Umbilical cord (tissue), 2 donors: ENCODE data around the gene RBKS. TPM values are rescaled to one million over a fixed set of nuclear protein-coding genes. Genes with fewer than 3 reads are reported as not detected.
A peak's percentile ranks its signal among the peaks of the same experiment; 100 is the strongest.
"Not testable (repeated sequence)": the region's sequence is repeated elsewhere in the genome, so short reads cannot be mapped to it uniquely, and the experiment has no call there.

Source experiments
- DNase-seq: peaks from one replicate; pipeline ENCODE4 v3.0.0-alpha.2; 2015; ENCODE audit warnings: low spot score
- total RNA-seq: library from RNA; depleted of rRNA; stranded (reverse); fragments of >200 nt; gene quantifications from one replicate; pipeline ENCODE4 v1.2.3, GENCODE V29; 2014; ENCODE audit warnings: low replicate concordance; ENCODE audit not compliant: insufficient read depth

Gene RBKS
- total RNA-seq, 1 donor from 2014 or later: 17.6 TPM

DNA sequence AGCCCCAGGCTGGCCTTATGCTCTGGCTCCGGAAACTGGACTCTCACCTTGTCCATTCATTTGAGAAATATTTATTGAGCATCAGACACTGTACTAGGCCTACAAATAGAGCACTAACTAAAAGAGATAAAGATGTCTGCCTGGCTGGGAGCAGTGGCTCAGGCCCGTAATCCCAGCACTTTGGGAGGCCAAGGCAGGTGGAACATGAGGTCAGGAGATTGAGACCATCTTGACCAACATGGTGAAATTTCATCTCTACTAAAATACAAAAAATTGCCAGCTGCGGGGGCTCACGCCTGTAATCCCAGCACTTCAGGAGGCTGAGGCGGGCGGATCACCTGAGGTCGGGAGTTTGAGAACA is 126.3 kb downstream of the RBKS start:
- no peak for DNase-seq

DNA sequence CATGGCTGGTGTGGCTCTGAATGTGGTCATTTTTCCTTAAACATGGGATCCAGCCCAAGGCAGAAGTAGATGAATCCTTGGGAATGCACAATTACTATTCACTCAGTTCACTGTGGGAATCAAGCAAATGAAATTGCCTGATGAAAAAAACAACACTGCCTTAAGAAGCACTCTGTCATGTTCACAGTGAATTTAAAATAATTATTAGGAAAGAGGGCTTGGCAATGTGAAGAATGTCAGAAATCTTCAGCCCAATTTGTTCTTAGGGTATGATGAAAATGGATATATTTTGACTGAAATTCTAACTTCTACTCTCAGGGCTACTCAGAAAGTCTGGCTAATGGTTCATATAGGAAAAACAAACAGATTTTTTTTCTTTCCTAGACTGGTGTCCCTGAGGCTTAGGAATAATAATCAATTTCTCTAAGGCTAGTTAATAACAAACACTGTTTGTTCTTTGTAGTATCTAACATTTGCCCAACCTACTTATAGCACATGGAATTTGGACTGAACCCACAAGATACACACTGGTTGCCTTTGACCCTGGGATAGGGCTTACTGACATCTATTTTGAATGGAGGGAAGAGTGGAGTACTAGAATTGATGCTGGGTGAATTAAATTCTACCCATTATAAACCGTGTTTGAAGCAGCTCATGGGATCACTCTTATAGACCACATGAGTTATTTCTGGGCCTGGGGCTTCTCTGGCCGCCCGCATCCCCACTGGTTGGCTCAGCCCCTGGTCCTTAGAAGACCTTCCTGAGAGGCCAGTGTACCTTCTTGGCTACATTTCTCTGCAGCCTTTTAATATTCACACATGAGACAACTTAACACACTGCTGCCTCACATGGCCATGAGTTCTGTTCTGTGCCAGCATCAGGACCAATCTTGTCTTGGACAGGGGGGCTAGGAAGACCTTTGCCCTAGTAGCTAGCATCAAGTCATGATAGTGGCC is 127.0 kb downstream of the RBKS start:
- no peak for DNase-seq

DNA sequence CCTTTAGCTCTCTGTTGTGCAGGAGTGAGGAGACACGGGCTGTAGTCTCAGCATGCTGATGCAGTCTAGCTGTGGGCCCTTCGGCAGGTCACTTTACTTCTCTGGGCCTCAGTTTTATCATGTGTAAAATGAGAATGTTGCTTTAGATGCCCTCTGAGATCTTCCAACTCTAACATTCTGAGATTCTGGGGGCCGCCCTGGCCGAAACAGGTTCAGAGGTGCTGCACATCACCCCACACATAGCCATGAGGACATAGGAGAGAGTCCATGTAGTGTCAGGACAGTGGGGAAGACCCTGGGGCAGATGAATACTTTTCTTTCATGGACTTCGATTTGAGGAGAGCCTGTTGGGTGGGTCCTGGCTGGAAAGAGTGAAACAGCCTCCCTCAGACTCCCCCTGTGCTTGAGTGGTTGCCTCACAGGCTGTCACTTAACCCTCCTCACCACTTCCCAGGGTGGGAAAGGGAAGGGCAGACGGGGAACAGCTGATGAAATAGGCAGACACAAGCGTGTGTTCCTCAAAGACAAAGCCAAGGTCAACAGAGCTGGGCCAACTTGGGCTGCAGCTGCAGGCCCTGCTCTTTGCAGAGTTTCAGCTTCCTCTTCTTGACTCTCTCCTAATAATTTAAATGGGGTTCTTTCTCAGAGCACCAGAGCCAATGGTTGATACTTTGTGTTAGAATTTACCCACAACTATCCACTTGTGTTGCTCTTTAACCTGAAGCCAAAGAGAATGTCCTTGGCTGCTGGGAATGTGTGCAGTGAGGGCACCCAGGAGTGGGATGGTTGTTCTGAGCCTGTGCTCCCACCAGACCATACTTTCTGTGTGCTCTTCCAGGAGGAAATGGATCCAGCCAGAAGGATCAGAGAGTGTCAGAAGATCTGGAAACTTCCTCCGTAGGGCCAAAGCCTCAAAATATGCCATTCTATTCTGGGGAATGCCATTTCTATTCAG is 133.4 kb downstream of the RBKS start:
- DNase-seq: no peak

- DNase-seq: no peak
Observed at GRCh38 chr2:27756091-27756490, 134.1 kb downstream of the RBKS start.

GRCh38 chr2:27754831-27755230 is 135.4 kb downstream of the RBKS start:
- no peak for DNase-seq

DNA sequence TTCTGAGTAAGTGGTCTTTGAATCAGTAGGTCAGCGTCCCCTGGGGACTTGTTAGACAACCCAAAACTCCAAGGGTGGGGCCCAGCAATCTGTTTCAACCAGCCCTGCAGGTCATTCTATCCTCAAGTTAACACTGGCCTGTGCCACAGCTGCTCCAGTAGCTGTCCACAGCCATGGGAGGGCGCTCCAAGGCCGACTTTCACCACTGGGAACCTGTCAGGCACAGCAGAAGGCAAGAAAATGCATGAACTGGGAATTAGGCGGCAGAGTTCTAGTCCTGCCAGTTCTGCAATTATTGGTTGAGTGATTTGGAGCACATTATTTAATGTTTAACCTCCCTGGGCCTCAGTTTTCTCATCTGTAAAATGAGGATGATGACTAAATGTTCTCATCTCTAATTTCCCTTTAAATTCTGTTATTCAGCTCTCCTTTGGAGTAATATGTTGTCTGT is 136.0 kb downstream of the RBKS start:
- DNase-seq: peak; percentile 74

- peak; percentile 21 for DNase-seq
Observed at GRCh38 chr2:27752551-27753237, 137.5 kb downstream of the RBKS start.

- DNase-seq: no peak
Observed at GRCh38 chr2:27751377-27751776, 138.8 kb downstream of the RBKS start.

GRCh38 chr2:27748803-27749554 is 141.2 kb downstream of the RBKS start:
- DNase-seq: not testable (repeated sequence)

- DNase-seq: no peak
Observed at GRCh38 chr2:27747827-27748352, 142.3 kb downstream of the RBKS start.

DNA sequence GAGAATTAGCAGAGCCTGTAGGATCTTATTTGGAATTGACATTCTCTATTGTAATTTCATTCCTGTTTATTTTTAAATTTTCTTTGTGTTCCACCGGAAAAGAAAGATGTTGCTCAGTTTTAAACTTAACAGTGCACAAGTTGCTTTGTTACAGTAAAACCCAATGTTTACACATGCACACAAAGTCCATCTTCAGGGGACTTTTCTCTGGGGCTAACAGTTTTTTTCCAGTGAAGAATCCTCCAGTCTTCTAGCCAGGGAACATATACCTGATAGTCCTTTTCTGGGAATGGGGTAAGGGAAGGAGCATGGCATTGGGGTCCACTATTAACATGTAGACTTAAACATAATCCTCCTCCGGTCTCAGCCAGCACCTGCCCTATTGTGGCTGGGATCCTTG is 143.9 kb downstream of the RBKS start:
- DNase-seq: no peak

GRCh38 chr2:27745494-27745893 is 144.7 kb downstream of the RBKS start:
- not testable (repeated sequence) for DNase-seq

GRCh38 chr2:27742571-27742970 is 147.6 kb downstream of the RBKS start:
- no peak for DNase-seq

GRCh38 chr2:27741673-27742072 is 148.5 kb downstream of the RBKS start:
- no peak for DNase-seq

DNA sequence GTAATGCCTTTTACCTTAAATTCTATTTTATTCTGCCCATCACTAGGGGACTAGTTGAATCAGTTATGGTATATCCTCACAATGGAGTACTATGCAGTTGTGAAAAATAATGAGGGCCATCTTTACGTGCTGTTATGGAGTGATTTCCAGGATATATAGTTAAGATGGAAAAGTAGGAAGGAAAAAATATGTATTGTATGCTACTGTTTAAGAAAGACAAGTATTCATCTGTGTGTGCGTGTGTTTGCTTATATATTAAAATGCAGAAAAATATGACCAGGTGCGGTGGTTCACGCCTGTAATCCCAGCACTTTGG is 151.2 kb downstream of the RBKS start:
- no peak for DNase-seq

- no peak for DNase-seq
Observed at GRCh38 chr2:27738349-27739057, 151.7 kb downstream of the RBKS start.

DNA sequence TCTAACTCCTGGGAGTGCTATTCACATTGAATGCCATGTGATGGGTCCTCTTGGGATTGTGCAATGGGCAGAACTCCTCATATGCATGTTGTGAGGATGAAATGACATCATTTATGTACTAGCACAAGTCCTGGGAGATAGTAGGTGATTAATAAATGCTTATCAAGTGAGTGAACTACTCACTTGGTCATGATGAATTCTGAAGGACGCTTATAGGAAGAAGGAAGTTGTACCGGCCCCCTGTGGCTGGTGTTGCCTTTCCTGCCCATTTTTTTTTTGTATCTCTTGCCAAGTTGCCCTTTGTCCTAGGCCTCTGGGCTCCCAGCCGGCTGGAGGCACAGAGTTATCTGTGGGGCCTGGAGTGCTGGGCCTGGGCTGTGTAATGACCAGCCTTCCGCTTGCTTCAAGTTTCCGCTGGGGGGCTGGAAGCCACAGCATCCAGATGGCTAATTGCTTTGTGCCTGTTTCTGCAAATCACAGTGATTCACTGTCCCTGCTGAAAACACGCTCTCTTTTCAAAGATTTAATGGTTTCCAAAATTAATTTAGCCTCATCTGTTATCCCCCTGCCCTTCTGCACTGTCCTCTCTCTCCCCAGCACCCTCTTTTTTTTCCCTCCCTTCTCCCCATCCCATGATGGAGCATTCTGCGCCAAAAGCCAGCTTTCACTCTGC is 152.4 kb downstream of the RBKS start:
- no peak for DNase-seq

DNA sequence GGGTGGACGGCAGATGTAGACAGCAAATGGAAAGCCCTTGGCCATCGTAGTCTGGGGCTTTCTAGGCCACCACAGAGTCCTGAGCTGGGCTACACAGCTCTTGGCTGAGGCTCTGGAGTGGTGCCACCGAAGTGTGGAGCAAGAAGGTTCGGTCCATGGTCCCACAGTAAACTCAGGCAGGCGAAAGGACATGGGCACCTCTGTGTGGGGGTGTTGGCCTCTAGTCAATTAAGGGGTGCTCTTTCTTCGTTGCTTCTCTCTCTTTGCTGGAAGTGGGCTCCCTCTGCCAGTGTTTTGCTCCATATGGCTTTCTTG is 153.3 kb downstream of the RBKS start:
- DNase-seq: no peak

DNA sequence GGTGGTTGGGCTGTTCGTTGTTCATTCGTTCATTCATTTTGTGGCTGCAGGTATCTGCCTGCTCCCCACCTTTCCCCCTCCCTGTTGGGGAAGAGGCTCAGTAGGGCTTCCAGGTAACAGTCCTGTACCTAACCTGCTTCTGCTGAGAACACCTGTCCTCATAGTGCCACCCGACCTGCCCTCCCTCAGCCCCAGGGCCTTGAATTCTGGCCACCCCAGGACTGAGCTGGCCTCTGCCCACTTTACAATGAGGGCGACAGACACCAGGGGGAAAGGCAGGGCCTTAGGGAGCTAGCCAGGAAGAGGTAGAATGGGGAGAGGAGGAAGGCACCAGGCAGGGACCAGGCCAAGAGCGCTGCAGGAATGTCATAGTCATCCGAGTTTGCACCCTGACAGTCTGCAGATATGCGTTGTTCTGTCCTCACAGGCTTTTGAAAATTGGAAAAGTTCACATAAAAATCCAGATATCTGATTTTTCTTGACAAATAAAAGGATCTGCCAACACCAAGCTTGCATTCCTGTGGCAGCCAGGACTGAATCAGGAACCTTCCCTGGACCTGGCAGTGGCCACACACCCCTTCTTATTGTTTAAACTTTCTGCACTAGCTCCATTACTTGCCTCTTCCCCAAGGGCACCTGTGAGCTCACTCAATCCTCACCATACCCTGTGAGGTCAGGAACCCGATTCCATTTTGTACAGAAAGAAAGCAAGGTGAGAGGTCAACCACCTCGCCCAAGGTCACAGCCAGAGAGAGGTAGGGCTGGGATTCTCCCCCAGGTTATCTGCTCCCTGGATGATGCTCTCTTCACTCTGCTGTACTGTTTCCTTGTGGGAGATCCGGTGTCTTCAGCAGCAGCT is 153.9 kb downstream of the RBKS start:
- DNase-seq: no peak
